Breast epithelium (tissue), 4 donors: ENCODE measurements around the gene TEP1. TPM values are rescaled to one million over a fixed set of nuclear protein-coding genes. Genes with fewer than 3 reads are reported as not detected.
"Not testable (repeated sequence)": the region's sequence is repeated elsewhere in the genome, so short reads cannot be mapped to it uniquely, and the experiment has no call there.

ENCODE experiments used
- DNase-seq, 2 donors: peaks; one replicate each; pipeline ENCODE4 v3.0.0-alpha.2; 2019; ENCODE audit warnings: low spot score in 2 of 2
- H3K27ac ChIP-seq, 2 donors: fragments of 200-600 bp; sonication (generic) in 1 of 2; one replicate each; pipeline ENCODE4 v1.5.1; 2016 to 2019; ENCODE audit warnings: mild to moderate bottlenecking in 1 of 2
- H3K27me3 ChIP-seq, 2 donors: fragments of 200-600 bp; sonication (generic) in 1 of 2; one replicate each; pipeline versions ENCODE4 v1.5.1 to v1.6.0; 2017 to 2019; ENCODE audit warnings: control low read depth in 1 of 2, mild to moderate bottlenecking in 1 of 2
- H3K36me3 ChIP-seq: fragments of 200-600 bp; one replicate; pipeline ENCODE4 v1.5.1; 2019
- H3K4me1 ChIP-seq, 2 donors: fragments of 200-600 bp; sonication (generic); one replicate each; pipeline ENCODE4 v1.5.1; 2016 to 2019; ENCODE audit warnings: control low read depth in 1 of 2
- H3K4me3 ChIP-seq, 3 donors: fragments of 200-600 bp; sonication (generic); 1 replicate in 2 of 3; 2 replicates in 1 of 3; pipeline ENCODE4 v1.5.1; 2016 to 2019; ENCODE audit warnings: mild to moderate bottlenecking in 3 of 3, moderate library complexity in 2 of 3
- H3K9me3 ChIP-seq, 2 donors: fragments of 200-600 bp; sonication (generic) in 1 of 2; one replicate each; pipeline ENCODE4 v1.5.1; 2016 to 2019; ENCODE audit warnings: control low read depth in 1 of 2
- CTCF ChIP-seq, 3 donors: fragments of 450-650 bp; IDR thresholded peaks; one replicate each; pipeline ENCODE4 v1.5.1; 2016 to 2017; ENCODE audit warnings: antibody characterized with exemption in 3 of 3, mild to moderate bottlenecking in 3 of 3, moderate library complexity in 3 of 3
- POLR2A ChIP-seq: fragments of 450-650 bp; IDR thresholded peaks from one replicate; pipeline ENCODE4 v1.6.1; 2016; ENCODE audit warnings: antibody characterized with exemption, mild to moderate bottlenecking, moderate library complexity
- POLR2AphosphoS5 ChIP-seq, 3 donors: sonication (generic); formaldehyde crosslinking; IDR thresholded peaks; one replicate each; pipeline ENCODE4 v1.6.1; 2017; ENCODE audit warnings: antibody characterized with exemption in 3 of 3
- intact Hi-C: fragments of 100-400 bp; cut with DNase I; formaldehyde crosslinking; loops from one replicate; pipeline ENCODE4 v1.15.1; 2023; ENCODE audit warnings: low total_unique reads
- total RNA-seq, 3 donors: library from RNA; depleted of rRNA; stranded (reverse); fragments of >200 nt; gene quantifications; one replicate each; pipeline ENCODE4 v1.1.0, GENCODE V29; 2016

Gene TEP1
- total RNA-seq, 3 donors from 2014 or later, result 21.3 to 34.5 (median 27.2) TPM

DNA sequence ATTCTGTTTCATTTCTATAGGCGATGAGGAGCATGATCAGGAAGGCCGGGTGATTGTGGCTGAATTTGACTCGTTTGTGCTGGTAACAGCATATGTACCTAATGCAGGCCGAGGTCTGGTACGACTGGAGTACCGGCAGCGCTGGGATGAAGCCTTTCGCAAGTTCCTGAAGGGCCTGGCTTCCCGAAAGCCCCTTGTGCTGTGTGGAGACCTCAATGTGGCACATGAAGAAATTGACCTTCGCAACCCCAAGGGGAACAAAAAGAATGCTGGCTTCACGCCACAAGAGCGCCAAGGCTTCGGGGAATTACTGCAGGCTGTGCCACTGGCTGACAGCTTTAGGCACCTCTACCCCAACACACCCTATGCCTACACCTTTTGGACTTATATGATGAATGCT, 43.7 kb upstream of the TEP1 start:
- Histone ChIP-seq H3K4me1 (peaks cover 0 to 12% of the 10 kb centered on the region in 2 donors), H3K4me3 (no peak overlapping the region), H3K27me3 (no peaks in the 10 kb centered on the region), H3K36me3 (peaks cover 22% of the 10 kb centered on the region), H3K27ac (no peak overlapping the region), H3K9me3 (no peaks in the 10 kb centered on the region)
- intact Hi-C loops, result loop anchor here (10.0 kb wide), 1 partner anchor 148 kb away; no protein-coding TSS in a partner anchor
- no peak for DNase-seq
- TF ChIP-seq POLR2AphosphoS5 (IDR thresholded peaks at IDR 0.05) (no peak), POLR2A (no peak), CTCF (IDR thresholded peaks at IDR 0.05) (no peak)

- no peaks in the 10 kb centered on the region for H3K9me3 ChIP-seq
- peaks cover 22% of the 10 kb centered on the region for H3K36me3 ChIP-seq
- intact Hi-C loops, result loop anchor here (10.0 kb wide), 1 partner anchor 149 kb away; no protein-coding TSS in a partner anchor
- no peaks in the 10 kb centered on the region for H3K27me3 ChIP-seq
- H3K4me3 ChIP-seq, result peak overlapping the region; percentile 60 to 85 (median 76)
- peak overlapping the region; percentile 94 to 95 for H3K27ac ChIP-seq
- peak in 1 of 2 donors; percentile 55 for DNase-seq
- TF ChIP-seq POLR2AphosphoS5 (IDR thresholded peaks at IDR 0.05), result no peak
- TF ChIP-seq POLR2A, result no peak
- no peak for TF ChIP-seq CTCF (IDR thresholded peaks at IDR 0.05)
- H3K4me1 ChIP-seq, result peaks cover 0 to 11% of the 10 kb centered on the region in 2 donors
Observed at GRCh38 chr14:20455355-20456300, 42.3 kb upstream of the TEP1 start.

DNA sequence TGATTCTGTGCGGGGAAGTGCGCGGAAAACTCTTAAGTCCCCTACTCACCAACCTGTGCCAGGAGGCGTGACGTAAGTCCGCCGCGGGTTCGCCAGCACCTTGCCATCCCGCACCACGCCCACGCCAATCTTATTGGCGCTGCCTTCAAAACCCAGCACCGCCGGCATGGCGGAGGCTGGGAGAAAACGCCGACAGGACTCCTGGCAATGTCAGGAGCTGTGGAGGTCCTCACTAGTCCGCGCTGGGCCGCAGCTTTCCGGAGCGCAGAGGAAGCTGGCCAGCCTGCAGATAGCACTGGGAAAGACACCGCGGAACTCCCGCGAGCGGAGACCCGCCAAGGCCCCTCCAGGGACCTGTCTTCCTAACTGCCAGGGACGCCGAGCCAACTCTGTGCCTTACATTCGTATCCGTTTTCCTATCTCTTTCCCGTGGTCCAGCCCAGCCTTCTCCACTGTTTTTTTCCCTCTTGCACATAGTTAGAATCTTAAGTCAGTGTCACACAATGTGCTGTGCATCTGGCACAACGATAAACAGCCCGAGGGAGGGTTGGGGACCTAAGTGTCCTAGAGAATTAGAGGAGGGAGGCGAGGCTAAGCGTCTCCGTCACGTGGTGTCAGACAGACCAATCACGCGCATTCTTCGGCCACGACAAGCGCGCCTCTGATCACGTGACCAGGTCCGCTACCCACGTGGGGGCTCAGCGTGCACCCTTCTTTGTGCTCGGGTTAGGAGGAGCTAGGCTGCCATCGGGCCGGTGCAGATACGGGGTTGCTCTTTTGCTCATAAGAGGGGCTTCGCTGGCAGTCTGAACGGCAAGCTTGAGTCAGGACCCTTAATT, 41.4 kb upstream of the TEP1 start, which contains the start of the genes APEX1 and OSGEP:
APEX1 (plus strand) TSS at position 711 of the 839 bp plus-strand sequence. CDS start 420 bp downstream, outside the sequence.
OSGEP (minus strand) TSS at position 297 of the 839 bp plus-strand sequence; CDS start at position 168, 129 bp downstream.
- Histone ChIP-seq H3K27ac (peak within 1 kb of the TSS; percentile 94 to 95), H3K36me3 (peaks cover 22% of the 10 kb centered on the region), H3K4me3 (peak within 1 kb of the TSS; percentile 60 to 85 (median 76)), H3K27me3 (no peaks in the 10 kb centered on the region), H3K9me3 (no peaks in the 10 kb centered on the region), H3K4me1 (peaks cover 0 to 2% of the 10 kb centered on the region in 2 donors)
- intact Hi-C loops, result loop anchor here (10.0 kb wide), 1 partner anchor 150 kb away; no protein-coding TSS in a partner anchor
- no peak for TF ChIP-seq POLR2A
- peak; percentile 75 to 88 (median 81) for TF ChIP-seq POLR2AphosphoS5 (IDR thresholded peaks at IDR 0.05)
- peak in 1 of 3 donors; percentile 5 for TF ChIP-seq CTCF (IDR thresholded peaks at IDR 0.05)
- peak; percentile 99 for DNase-seq

DNA sequence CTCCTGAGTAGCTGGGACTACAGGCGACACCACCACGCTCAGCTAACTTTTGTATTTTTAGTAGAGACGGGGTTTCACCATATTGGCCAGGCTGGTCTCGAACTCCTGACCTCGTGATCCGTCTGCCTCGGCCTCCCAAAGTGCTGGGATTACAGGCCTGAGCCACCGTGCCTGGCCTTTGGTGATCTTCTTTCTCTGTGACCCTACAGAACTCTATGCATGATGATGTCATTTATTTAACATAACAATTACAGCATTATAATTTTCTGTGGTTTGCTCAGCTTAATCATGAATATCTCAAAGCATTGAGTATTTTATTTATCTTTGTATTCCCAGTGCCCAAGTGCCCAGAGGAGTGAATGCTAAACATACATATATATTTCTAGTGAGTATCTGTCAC, 39.5 kb upstream of the TEP1 start:
- not testable (repeated sequence) for H3K27me3 ChIP-seq, DNase-seq, H3K4me1 ChIP-seq, H3K9me3 ChIP-seq, H3K27ac ChIP-seq, H3K36me3 ChIP-seq, H3K4me3 ChIP-seq
- intact Hi-C loops, result loop anchor here (10.0 kb wide), 1 partner anchor 152 kb away; no protein-coding TSS in a partner anchor

DNA sequence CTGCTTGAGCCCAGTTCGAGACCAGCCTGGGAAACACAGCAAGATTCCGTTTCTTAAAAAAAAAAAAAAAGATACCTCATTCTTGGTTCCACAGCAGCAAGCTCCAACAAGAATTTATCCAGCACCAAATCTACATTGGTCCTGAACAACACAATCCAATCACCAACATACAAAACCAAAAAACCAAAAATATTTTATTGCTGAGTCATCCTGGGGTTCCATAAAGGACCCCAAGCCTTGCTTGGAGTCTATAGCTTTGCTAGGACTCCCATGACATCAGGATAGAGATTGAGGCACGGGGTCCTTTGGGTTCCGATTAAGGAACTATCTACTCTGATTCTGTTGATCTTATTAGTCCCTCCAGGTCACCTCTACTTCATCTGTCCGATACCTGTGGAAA, 33.6 kb upstream of the TEP1 start:
- no peaks in the 10 kb centered on the region for H3K27me3 ChIP-seq
- DNase-seq, result no peak
- H3K4me3 ChIP-seq, result no peak overlapping the region
- intact Hi-C loops, result no loop called here
- H3K9me3 ChIP-seq, result no peaks in the 10 kb centered on the region
- H3K27ac ChIP-seq, result no peak overlapping the region
- TF ChIP-seq POLR2AphosphoS5 (IDR thresholded peaks at IDR 0.05) (no peak), CTCF (IDR thresholded peaks at IDR 0.05) (no peak), POLR2A (no peak)
- H3K36me3 ChIP-seq, result peaks cover 8% of the 10 kb centered on the region
- no peaks in the 10 kb centered on the region for H3K4me1 ChIP-seq

DNA sequence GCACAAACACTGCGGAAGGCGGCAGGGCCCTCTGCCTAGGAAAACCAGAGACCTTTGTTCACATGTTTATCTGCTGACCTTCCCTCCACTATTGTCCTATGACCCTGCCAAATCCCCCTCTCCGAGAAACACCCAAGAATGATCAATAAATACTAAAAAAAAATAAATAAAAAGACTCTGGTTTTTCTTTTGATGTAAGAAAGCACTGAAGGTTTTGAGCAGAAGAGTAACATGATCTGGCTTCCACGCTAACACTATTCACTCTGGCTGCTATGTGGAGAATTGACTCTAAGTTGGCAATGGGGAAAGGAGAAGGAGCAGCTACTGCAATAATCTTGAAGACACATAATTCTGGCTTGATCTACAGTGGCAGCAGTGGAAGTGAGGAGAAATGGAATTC, 30.3 kb upstream of the TEP1 start:
- intact Hi-C loops, H3K9me3 ChIP-seq, H3K36me3 ChIP-seq, H3K27me3 ChIP-seq, DNase-seq, H3K4me3 ChIP-seq, H3K27ac ChIP-seq, H3K4me1 ChIP-seq: not testable (repeated sequence)
